ENCODE data around the gene CCND3. TPM values are rescaled to one million over a fixed set of nuclear protein-coding genes. Genes with fewer than 3 reads are reported as not detected.

The CCND3 gene
- total RNA-seq, 2 donors from 2014 or later, result 145 to 153 TPM

DNA sequence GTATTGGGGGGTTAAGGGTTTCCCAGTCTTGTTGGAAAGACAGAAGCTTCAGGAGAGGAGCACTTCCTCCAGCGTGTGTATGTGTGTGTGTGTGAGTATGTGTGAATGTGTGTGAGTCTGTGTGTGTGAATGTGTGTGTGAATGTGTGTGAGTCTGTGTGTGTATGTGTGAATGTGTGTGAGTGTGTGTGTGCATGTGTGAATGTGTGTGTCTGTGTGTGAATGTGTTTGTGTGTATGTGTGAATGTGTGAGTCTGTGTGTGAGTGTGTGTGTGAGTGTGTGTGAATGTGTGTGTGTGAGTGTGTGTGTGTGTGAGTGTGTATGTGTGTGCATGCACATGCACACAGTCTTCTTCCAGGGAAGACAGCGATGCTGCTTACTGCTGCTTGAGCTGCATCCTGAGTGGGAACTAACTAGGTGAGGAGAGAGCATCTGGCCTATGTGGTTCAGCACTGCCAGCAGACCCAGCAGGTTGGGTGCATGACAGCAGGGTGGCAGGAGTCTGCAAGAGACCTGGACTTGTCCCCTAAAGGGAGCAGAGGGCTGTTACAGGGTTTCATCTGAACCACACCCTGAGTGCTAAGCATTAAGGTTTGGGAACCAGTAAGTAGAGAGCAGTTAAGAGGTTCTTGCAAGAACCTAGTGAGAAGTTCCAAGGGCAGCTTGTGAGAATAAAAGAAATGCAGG lies 22.7 kb upstream of the CCND3 start:
- 82% methylated on average over 2 of the region's 2 CpGs for WGBS
- DNase-seq (ENCODE audit: low spot score), result no peak
- TF ChIP-seq, protein P1, sequence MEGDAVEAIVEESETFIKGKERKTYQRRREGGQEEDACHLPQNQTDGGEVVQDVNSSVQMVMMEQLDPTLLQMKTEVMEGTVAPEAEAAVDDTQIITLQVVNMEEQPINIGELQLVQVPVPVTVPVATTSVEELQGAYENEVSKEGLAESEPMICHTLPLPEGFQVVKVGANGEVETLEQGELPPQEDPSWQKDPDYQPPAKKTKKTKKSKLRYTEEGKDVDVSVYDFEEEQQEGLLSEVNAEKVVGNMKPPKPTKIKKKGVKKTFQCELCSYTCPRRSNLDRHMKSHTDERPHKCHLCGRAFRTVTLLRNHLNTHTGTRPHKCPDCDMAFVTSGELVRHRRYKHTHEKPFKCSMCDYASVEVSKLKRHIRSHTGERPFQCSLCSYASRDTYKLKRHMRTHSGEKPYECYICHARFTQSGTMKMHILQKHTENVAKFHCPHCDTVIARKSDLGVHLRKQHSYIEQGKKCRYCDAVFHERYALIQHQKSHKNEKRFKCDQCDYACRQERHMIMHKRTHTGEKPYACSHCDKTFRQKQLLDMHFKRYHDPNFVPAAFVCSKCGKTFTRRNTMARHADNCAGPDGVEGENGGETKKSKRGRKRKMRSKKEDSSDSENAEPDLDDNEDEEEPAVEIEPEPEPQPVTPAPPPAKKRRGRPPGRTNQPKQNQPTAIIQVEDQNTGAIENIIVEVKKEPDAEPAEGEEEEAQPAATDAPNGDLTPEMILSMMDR (IDR thresholded peaks at IDR 0.05), result no peak
- TF ChIP-seq POLR2AphosphoS5 (IDR thresholded peaks at IDR 0.05), result no peak
- no peak for TF ChIP-seq POLR2A (IDR thresholded peaks at IDR 0.05)

DNA sequence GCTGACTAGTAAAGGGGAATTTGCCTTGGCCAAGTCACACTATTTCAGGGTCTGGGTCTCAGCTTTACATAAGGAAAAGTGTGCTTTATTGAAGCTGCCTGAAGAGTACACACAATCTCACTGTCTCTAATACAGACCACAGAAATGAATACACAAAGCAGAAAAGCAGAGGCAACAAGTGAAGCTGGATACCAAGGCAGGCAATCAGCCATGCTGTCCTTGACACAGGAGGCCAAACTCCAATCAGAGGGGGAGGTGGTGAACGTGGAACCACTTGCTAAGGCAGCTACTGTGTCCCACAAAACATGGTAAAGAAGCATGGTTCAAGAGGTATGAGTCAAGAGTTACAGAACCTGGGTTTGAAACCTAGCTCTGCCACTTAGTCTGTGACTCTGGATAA lies 21.8 kb upstream of the CCND3 start:
- DNase-seq (ENCODE audit: low spot score), result no peak
- no peaks in the 10 kb centered on the region for H3K4me1 ChIP-seq (replicated peaks)
- 48% methylated on average over 1 of the region's 1 CpG for WGBS

More for the DNA sequence above, 22.7 kb upstream of the CCND3 start:
- H3K27ac ChIP-seq, result no peak overlapping the region
- no peaks in the 10 kb centered on the region for H3K27me3 ChIP-seq (replicated peaks; ENCODE audit: insufficient read depth)
- no peak overlapping the region for H3K4me3 ChIP-seq
- intact Hi-C loops (cut with DNase I), result no loop called here
- no peaks in the 10 kb centered on the region for H3K9me3 ChIP-seq
- H3K4me1 ChIP-seq (replicated peaks), result no peaks in the 10 kb centered on the region
- no peaks in the 10 kb centered on the region for H3K36me3 ChIP-seq

DNA sequence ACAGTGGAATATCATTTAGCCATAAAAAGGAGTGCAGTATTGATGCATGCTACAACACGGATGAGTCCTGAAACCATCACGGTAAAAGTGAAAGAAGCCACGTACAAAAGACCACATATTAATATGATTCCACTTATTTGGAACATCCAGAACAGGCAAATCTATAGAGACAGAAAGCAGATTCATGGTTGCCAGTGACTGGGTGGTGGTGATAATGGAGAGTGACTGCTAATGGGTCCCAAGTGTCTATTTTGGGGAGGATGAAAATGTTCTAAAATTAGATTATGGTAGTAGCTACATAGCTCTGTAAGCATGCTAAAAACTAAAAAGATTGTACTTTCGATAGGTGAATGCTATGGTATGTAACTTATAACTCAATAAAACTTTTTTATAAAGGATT lies 18.4 kb upstream of the CCND3 start:
- H3K27ac ChIP-seq, result no peak overlapping the region
- intact Hi-C loops (cut with DNase I), result no loop called here
- no peaks in the 10 kb centered on the region for H3K9me3 ChIP-seq
- no peaks in the 10 kb centered on the region for H3K4me1 ChIP-seq (replicated peaks)
- no peak overlapping the region for H3K4me3 ChIP-seq
- WGBS, result 88% methylated on average over 4 of the region's 4 CpGs
- TF ChIP-seq, protein P1 (IDR thresholded peaks at IDR 0.05), result no peak
- TF ChIP-seq POLR2AphosphoS5 (IDR thresholded peaks at IDR 0.05) (no peak), POLR2A (IDR thresholded peaks at IDR 0.05) (no peak)
- H3K36me3 ChIP-seq, result no peaks in the 10 kb centered on the region
- H3K27me3 ChIP-seq (replicated peaks; ENCODE audit: insufficient read depth), result no peaks in the 10 kb centered on the region
- DNase-seq (ENCODE audit: low spot score), result no peak

More for the DNA sequence above, 21.8 kb upstream of the CCND3 start:
- Histone ChIP-seq H3K4me3 (no peak overlapping the region), H3K27me3 (replicated peaks; ENCODE audit: insufficient read depth) (no peaks in the 10 kb centered on the region), H3K36me3 (no peaks in the 10 kb centered on the region), H3K9me3 (no peaks in the 10 kb centered on the region), H3K27ac (no peak overlapping the region)
- TF ChIP-seq, protein P1 (IDR thresholded peaks at IDR 0.05), result no peak
- TF ChIP-seq POLR2A (IDR thresholded peaks at IDR 0.05) (no peak), POLR2AphosphoS5 (IDR thresholded peaks at IDR 0.05) (no peak)
- intact Hi-C loops (cut with DNase I), result no loop called here

DNA sequence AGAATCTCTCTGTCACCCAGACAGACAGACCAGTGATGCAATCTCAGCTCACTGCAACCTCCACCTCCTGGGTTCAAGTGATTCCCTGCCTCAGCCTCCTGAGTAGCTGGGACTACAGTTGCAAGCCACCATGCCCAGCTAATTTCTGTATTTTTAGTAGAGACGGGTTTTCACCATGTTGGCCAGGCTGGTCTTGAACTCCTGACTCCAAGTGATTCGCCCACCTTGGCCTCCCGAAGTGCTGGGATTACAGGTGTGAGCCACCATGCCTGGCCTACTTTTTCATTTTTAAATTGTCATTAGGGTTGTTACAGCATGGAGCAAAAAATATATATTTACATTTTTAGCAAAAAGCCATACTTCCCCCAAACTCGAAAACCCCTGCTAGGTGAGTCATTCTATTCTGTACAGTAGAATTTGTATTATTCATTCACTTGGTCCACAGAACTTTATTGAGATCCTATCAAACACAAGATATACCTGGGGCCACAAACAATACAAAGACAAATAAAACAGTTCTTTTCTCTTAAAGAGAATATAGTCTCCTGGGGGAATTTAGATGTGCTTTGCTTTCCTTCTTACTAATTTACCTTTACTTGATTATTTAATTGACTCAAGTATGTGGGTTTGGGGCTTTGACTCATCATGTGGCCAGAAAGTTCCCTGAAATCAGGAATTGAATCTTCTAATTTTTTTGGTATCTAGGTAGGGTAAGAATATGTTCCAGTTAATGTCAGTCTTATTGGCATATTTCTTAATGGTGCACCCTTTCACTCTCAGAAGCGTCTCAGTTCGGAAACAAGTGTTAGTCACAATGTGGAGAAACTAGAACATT lies 16.6 kb upstream of the CCND3 start:
- intact Hi-C loops (cut with DNase I), result no loop called here
- no peaks in the 10 kb centered on the region for H3K4me1 ChIP-seq (replicated peaks)
- no peaks in the 10 kb centered on the region for H3K27me3 ChIP-seq (replicated peaks; ENCODE audit: insufficient read depth)
- H3K36me3 ChIP-seq, result no peaks in the 10 kb centered on the region
- TF ChIP-seq POLR2AphosphoS5 (IDR thresholded peaks at IDR 0.05) (no peak), POLR2A (IDR thresholded peaks at IDR 0.05) (no peak)
- TF ChIP-seq, protein P1 (IDR thresholded peaks at IDR 0.05), result no peak
- no peak for DNase-seq (ENCODE audit: low spot score)
- WGBS, result 92% methylated on average over 6 of the region's 6 CpGs
- no peak overlapping the region for H3K27ac ChIP-seq
- no peaks in the 10 kb centered on the region for H3K9me3 ChIP-seq
- no peak overlapping the region for H3K4me3 ChIP-seq

Data from prostate gland (tissue), 2 donors.